RWPE1 (cell line): Measurements from ENCODE around the gene PSPC1.
A peak's percentile ranks its signal among the peaks of the same experiment; 100 is the strongest.

Experiments
- CTCF ChIA-PET: fragments of 350-600 bp; sonication (Branson Sonifier 250); formaldehyde crosslinking; extraction: SDS; loops from one replicate; lab custom pipeline; 2021; lab: Yijun Ruan, JAX
- POLR2A ChIA-PET: fragments of 400-600 bp; formaldehyde crosslinking; extraction: SDS; loops from one replicate; lab custom pipeline; 2020; ENCODE audit warnings: antibody characterized with exemption; ENCODE audit not compliant: low non-redundant PET; lab: Yijun Ruan, JAX
- DNase-seq: peaks from one replicate; pipeline ENCODE4 v3.0.0; 2012; ENCODE audit warnings: low spot score
- H3K27ac ChIP-seq: fragments of 450-650 bp; 2 replicates; pipeline ENCODE4 v1.5.1; 2017
- CTCF ChIP-seq: fragments of 450-650 bp; conservative IDR thresholded peaks from 2 replicates; pipeline ENCODE4 v1.5.1; 2017; ENCODE audit warnings: low read depth, mild to moderate bottlenecking

The PSPC1 gene

GRCh38 chr13:19674898-19675297, 107.8 kb downstream of the PSPC1 start:
- DNase-seq = no peak
- H3K27ac ChIP-seq = no peak overlapping the region
- TF ChIP-seq CTCF = no peak
- POLR2A ChIA-PET = no interaction called here
- CTCF ChIA-PET = interaction anchor here (1.2 kb wide), 1 partner anchor 188 kb away, joined by 3 read pairs; no protein-coding TSS in a partner anchor

GRCh38 chr13:19673473-19674430, 109.0 kb downstream of the PSPC1 start:
- no peak for DNase-seq
- ChIA-PET POLR2A (no interaction called here), CTCF (interaction anchor here (1.2 kb wide), 1 partner anchor 189 kb away, joined by 3 read pairs; no protein-coding TSS in a partner anchor)
- TF ChIP-seq CTCF = no peak
- no peak overlapping the region for H3K27ac ChIP-seq

GRCh38 chr13:19672990-19673389, 109.8 kb downstream of the PSPC1 start:
- TF ChIP-seq CTCF = no peak
- DNase-seq = no peak
- ChIA-PET CTCF (no interaction called here), POLR2A (no interaction called here)
- H3K27ac ChIP-seq = no peak overlapping the region

- CTCF ChIA-PET = no interaction called here
These were observed 112.6 kb downstream of the PSPC1 start for GRCh38 chr13:19670147-19670546.

GRCh38 chr13:19668778-19669177, 114.0 kb downstream of the PSPC1 start:
- CTCF ChIA-PET = interaction anchor here (0.6 kb wide), 1 partner anchor 11 kb away, joined by 4 read pairs; no protein-coding TSS in a partner anchor
- DNase-seq = no peak
- POLR2A ChIA-PET = no interaction called here
- H3K27ac ChIP-seq = no peak overlapping the region
- no peak for TF ChIP-seq CTCF

More at GRCh38 chr13:19670147-19670546, 112.6 kb downstream of the PSPC1 start:
- no peak overlapping the region for H3K27ac ChIP-seq
- DNase-seq = no peak
- no peak for TF ChIP-seq CTCF
- POLR2A ChIA-PET = no interaction called here

- H3K27ac ChIP-seq = peak overlapping the region; percentile 8
These were observed 117.3 kb downstream of the PSPC1 start for GRCh38 chr13:19665427-19665859.

More at GRCh38 chr13:19665427-19665859, 117.3 kb downstream of the PSPC1 start:
- TF ChIP-seq CTCF = no peak
- POLR2A ChIA-PET = no interaction called here
- DNase-seq = no peak
- CTCF ChIA-PET = no interaction called here
